IMR-90 (cell line): ENCODE results near the gene CDK11A. TPM values are rescaled to one million over a fixed set of nuclear protein-coding genes. Genes with fewer than 3 reads are reported as not detected.

Experiments used
- ATAC-seq: fragments of 200-7000 bp; cut with Tn5 transposase; 2 replicates; pipeline ENCODE4 v1.9.1; 2020; ENCODE audit warnings: low read depth, mild to moderate bottlenecking, moderate library complexity
- BruUV-seq: library from RNA; stranded (reverse); fragments of 400-500 nt; replicated peaks from 2 replicates; lab custom pipeline; 2021; lab: Mats Ljungman, UMichigan
- CTCF ChIA-PET: fragments of 300-600 bp; formaldehyde crosslinking; extraction: SDS; loops from one replicate; lab custom pipeline; 2021; ENCODE audit warnings: antibody characterized with exemption; lab: Yijun Ruan, JAX
- POLR2A ChIA-PET: fragments of 300-600 bp; sonication (Branson Sonifier 250); formaldehyde crosslinking; loops from one replicate; lab custom pipeline; 2022; ENCODE audit warnings: antibody characterized with exemption; ENCODE audit not compliant: unreplicated experiment; lab: Charles Lee
- DNase-seq: peaks from one replicate; pipeline ENCODE4 v3.0.0; 2013
- H2AFZ ChIP-seq: replicated peaks from 2 replicates; pipeline ENCODE3; 2013; ENCODE audit warnings: low read length, mild to moderate bottlenecking; ENCODE audit not compliant: poor library complexity
- H2AK5ac ChIP-seq: 2 replicates; pipeline ENCODE4 v1.6.1; 2013; ENCODE audit warnings: low read depth, low read length, inconsistent platforms
- H2AK9ac ChIP-seq: replicated peaks from 2 replicates; pipeline ENCODE3; 2013; ENCODE audit warnings: mild to moderate bottlenecking, low read depth, low read length, moderate library complexity; ENCODE audit not compliant: poor library complexity
- H2BK120ac ChIP-seq: 2 replicates; pipeline ENCODE4 v1.6.1; 2013; ENCODE audit warnings: low read depth, low read length, inconsistent platforms
- H2BK15ac ChIP-seq: 3 replicates; pipeline ENCODE4 v1.6.1; 2013; ENCODE audit warnings: low read depth, low read length, inconsistent platforms
- H2BK20ac ChIP-seq: 2 replicates; pipeline ENCODE4 v1.6.1; 2013; ENCODE audit warnings: low read depth, mild to moderate bottlenecking, inconsistent platforms, low read length, moderate library complexity
- H2BK5ac ChIP-seq: 2 replicates; pipeline ENCODE4 v1.6.1; 2013; ENCODE audit warnings: mild to moderate bottlenecking, low read depth, low read length, inconsistent platforms; ENCODE audit not compliant: poor library complexity, severe bottlenecking
- H3K14ac ChIP-seq: replicated peaks from 2 replicates; pipeline ENCODE4 v1.6.1; 2013; ENCODE audit warnings: low read depth, low read length, inconsistent platforms
- H3K18ac ChIP-seq: 2 replicates; pipeline ENCODE4 v1.6.1; 2013; ENCODE audit warnings: low read depth, low read length, control low read depth
- H3K23ac ChIP-seq: 2 replicates; pipeline ENCODE4 v1.6.1; 2013; ENCODE audit warnings: low read depth, low read length, inconsistent platforms
- H3K27ac ChIP-seq: 2 replicates; pipeline ENCODE4 v1.5.1; 2013; ENCODE audit warnings: mild to moderate bottlenecking, control low read depth, low read length; ENCODE audit not compliant: insufficient read depth
- H3K27me3 ChIP-seq: 2 replicates; pipeline ENCODE4 v1.6.1; 2013; ENCODE audit warnings: low read length; ENCODE audit not compliant: control insufficient read depth, insufficient read depth
- H3K36me3 ChIP-seq: 2 replicates; pipeline ENCODE4 v1.6.1; 2013; ENCODE audit warnings: low read length, mixed read lengths; ENCODE audit not compliant: control insufficient read depth, insufficient read depth
- H3K4ac ChIP-seq: 2 replicates; pipeline ENCODE4 v1.6.1; 2013; ENCODE audit warnings: low read depth, low read length, inconsistent platforms
- H3K4me1 ChIP-seq: 2 replicates; pipeline ENCODE4 v1.6.1; 2013; ENCODE audit warnings: low read length, mixed read lengths; ENCODE audit not compliant: control insufficient read depth, insufficient read depth
- H3K4me2 ChIP-seq: 2 replicates; pipeline ENCODE4 v1.6.1; 2013; ENCODE audit warnings: low read depth, mild to moderate bottlenecking, control low read depth, low read length, moderate library complexity
- H3K4me3 ChIP-seq: 2 replicates; pipeline ENCODE4 v1.5.1; 2013; ENCODE audit warnings: low read depth, mild to moderate bottlenecking, control low read depth, low read length, moderate library complexity; ENCODE audit not compliant: insufficient read depth
- H3K56ac ChIP-seq: 2 replicates; pipeline ENCODE4 v1.6.1; 2013; ENCODE audit warnings: low read length, inconsistent platforms; ENCODE audit not compliant: insufficient read depth; ENCODE audit errors: extremely low read depth
- H3K79me1 ChIP-seq, 2 experiments: 2 replicates each; pipeline ENCODE4 v1.6.1; 2013; ENCODE audit warnings: low read length in 2 of 2, inconsistent platforms in 1 of 2, low read depth in 1 of 2
- H3K9ac ChIP-seq: 2 replicates; pipeline ENCODE4 v1.6.1; 2013; ENCODE audit warnings: low read depth, low read length, control low read depth
- H3K9me1 ChIP-seq: 2 replicates; pipeline ENCODE4 v1.6.1; 2013; ENCODE audit warnings: low read length, inconsistent platforms; ENCODE audit not compliant: insufficient read depth
- H3K9me3 ChIP-seq: 2 replicates; pipeline ENCODE4 v1.6.1; 2013; ENCODE audit warnings: low read length; ENCODE audit not compliant: control insufficient read depth, insufficient read depth
- H4K20me1 ChIP-seq: 2 replicates; pipeline ENCODE4 v1.6.1; 2013; ENCODE audit warnings: low read length, inconsistent platforms; ENCODE audit not compliant: insufficient read depth
- H4K5ac ChIP-seq: 2 replicates; pipeline ENCODE4 v1.6.1; 2013; ENCODE audit warnings: mild to moderate bottlenecking, low read depth, low read length, control low read depth
- H4K8ac ChIP-seq, 2 experiments: 2 replicates each; pipeline ENCODE4 v1.6.1; 2013; ENCODE audit warnings: low read depth in 2 of 2, low read length in 2 of 2, control low read depth in 1 of 2, inconsistent platforms in 1 of 2
- H4K91ac ChIP-seq: 2 replicates; pipeline ENCODE4 v1.6.1; 2013; ENCODE audit warnings: low read depth, low read length, inconsistent platforms; ENCODE audit not compliant: insufficient read depth
- BHLHE40 ChIP-seq: fragments of 150-350 bp; IDR thresholded peaks from 2 replicates; pipeline ENCODE4 v1.6.1; 2016; ENCODE audit warnings: mild to moderate bottlenecking, low read depth, low read length
- CEBPB ChIP-seq: IDR thresholded peaks from 2 replicates; pipeline ENCODE4 v1.6.1; 2012; ENCODE audit warnings: low read depth, low read length, improper control_type of control experiment
- CHD1 ChIP-seq: IDR thresholded peaks from 2 replicates; pipeline ENCODE4 v1.6.1; 2012; ENCODE audit warnings: low read depth, low read length, improper control_type of control experiment
- CTCF ChIP-seq: conservative IDR thresholded peaks from 2 replicates; pipeline ENCODE4 v1.5.1; 2012; ENCODE audit warnings: mild to moderate bottlenecking, low read depth, low read length, improper control_type of control experiment
- FOS ChIP-seq: fragments of 150-350 bp; IDR thresholded peaks from 2 replicates; pipeline ENCODE4 v1.6.1; 2016; ENCODE audit warnings: low read depth, low read length
- MAFK ChIP-seq: IDR thresholded peaks from 2 replicates; pipeline ENCODE4 v1.6.1; 2012; ENCODE audit warnings: low read depth, low read length, improper control_type of control experiment
- MAZ ChIP-seq: IDR thresholded peaks from 2 replicates; pipeline ENCODE4 v1.6.1; 2012; ENCODE audit warnings: low read depth, mild to moderate bottlenecking, low read length, improper control_type of control experiment, moderate library complexity, borderline replicate concordance
- MXI1 ChIP-seq: IDR thresholded peaks from 2 replicates; pipeline ENCODE4 v1.6.1; 2012; ENCODE audit warnings: low read depth, mild to moderate bottlenecking, low read length, moderate library complexity, borderline replicate concordance
- NFE2L2 ChIP-seq: fragments of 150-350 bp; IDR thresholded peaks from 2 replicates; pipeline ENCODE4 v1.6.1; 2016; ENCODE audit warnings: low read depth, mild to moderate bottlenecking, low read length
- RAD21 ChIP-seq: IDR thresholded peaks from 2 replicates; pipeline ENCODE4 v1.6.1; 2012; ENCODE audit warnings: low read length, improper control_type of control experiment
- RCOR1 ChIP-seq: IDR thresholded peaks from 2 replicates; pipeline ENCODE4 v1.6.1; 2012; ENCODE audit warnings: mild to moderate bottlenecking, low read length, improper control_type of control experiment; ENCODE audit not compliant: insufficient replicate concordance
- RFX5 ChIP-seq: IDR thresholded peaks from 2 replicates; pipeline ENCODE4 v1.8.0; 2012; ENCODE audit warnings: low read depth, mild to moderate bottlenecking, low read length, moderate library complexity
- SMC3 ChIP-seq: fragments of 150-350 bp; IDR thresholded peaks from 2 replicates; pipeline ENCODE4 v1.6.1; 2016; ENCODE audit warnings: low read depth, mild to moderate bottlenecking, antibody characterized with exemption, low read length, moderate library complexity
- USF2 ChIP-seq: fragments of 150-350 bp; IDR thresholded peaks from 2 replicates; pipeline ENCODE4 v1.6.1; 2017; ENCODE audit warnings: mild to moderate bottlenecking, antibody characterized with exemption, low read length, low read depth
- WGBS, 2 experiments: methylation state at CpG; one replicate each; pipeline versions ENCODE4 v1.1.5 to v1.1.7; 2013; ENCODE audit warnings: missing lambda C conversion rate in 2 of 2; ENCODE audit not compliant: insufficient read length in 1 of 2; ENCODE audit errors: extremely low coverage in 2 of 2; 5-methylcytosine and 5-hydroxymethylcytosine counted together
- dilution Hi-C: fragments of 300-500 bp; cut with HindIII; formaldehyde crosslinking; loops from one replicate; pipeline ENCODE4 v1.14.3; 2018; ENCODE audit warnings: low sequenced_read_pairs; ENCODE audit not compliant: unreplicated experiment
- in situ Hi-C: fragments of 300-500 bp; cut with MboI; formaldehyde crosslinking; loops from 3 replicates; pipeline ENCODE4 v1.14.3; 2019; ENCODE audit warnings: low sequenced_read_pairs, inconsistent platforms, mixed read lengths
- intact Hi-C: fragments of 100-400 bp; cut with micrococcal nuclease; formaldehyde crosslinking; loops from 2 replicates; pipeline ENCODE4 v1.10.0; 2022
- polyA plus RNA-seq, 3 experiments: library from polyadenylated mRNA; depleted of rRNA; stranded (reverse); fragments of >200 nt; gene quantifications; 2 replicates each; pipeline ENCODE4 v1.2.3, GENCODE V29; 2012; ENCODE audit warnings: low replicate concordance in 1 of 3
- total RNA-seq: library from RNA; depleted of rRNA; stranded (reverse); fragments of >200 nt; gene quantifications from 2 replicates; pipeline ENCODE4 v1.2.3, GENCODE V29; 2012

The CDK11A gene
- total and polyA plus RNA-seq, 2 of the 4 experiments (the other 2 are of a cell fraction): 1.8 to 20.0 TPM

- Histone ChIP-seq H3K4me1 (no peaks in the 10 kb centered on the region), H3K27me3 (no peaks in the 10 kb centered on the region), H3K18ac (no peak overlapping the region), H2AFZ (no peak overlapping the region), H3K4ac (no peak overlapping the region), H3K27ac (no peak overlapping the region), H2BK5ac (no peak overlapping the region), H2BK20ac (no peak overlapping the region), H4K20me1 (no peaks in the 10 kb centered on the region), H3K9me3 (no peaks in the 10 kb centered on the region), H3K9ac (no peak overlapping the region), H3K23ac (no peak overlapping the region), H4K5ac (no peak overlapping the region), H2AK9ac (no peak overlapping the region), H3K14ac (no peak overlapping the region), H3K9me1 (no peaks in the 10 kb centered on the region), H4K91ac (no peak overlapping the region), H3K56ac (no peak overlapping the region), H2BK120ac (no peak overlapping the region), H3K79me1 (0 out of 4 replicates have a peak, but pooled peaks cover 0 to 4% of the 10 kb centered on the region in 2 experiments), H2BK15ac (no peak overlapping the region), H3K4me2 (no peak overlapping the region), H2AK5ac (no peak overlapping the region), H3K36me3 (peaks cover 13% of the 10 kb centered on the region), H3K4me3 (no peak overlapping the region), H4K8ac (no peak overlapping the region)
- ChIA-PET POLR2A (no interaction called here), CTCF (no interaction called here)
- in situ Hi-C loops: no loop called here
- BruUV-seq: no TSS peak
- ATAC-seq (no peak), DNase-seq (no peak)
- dilution Hi-C loops: no loop called here
- WGBS, 2 experiments: no CpG with 5 or more reads among the region's 7 CpGs
- TF ChIP-seq CTCF: no peak
- TF ChIP-seq SMC3: no peak
- TF ChIP-seq RCOR1: no peak
- no peak for TF ChIP-seq USF2
- no peak for TF ChIP-seq RAD21
- TF ChIP-seq MAZ: no peak
- TF ChIP-seq RFX5: no peak
- no peak for TF ChIP-seq FOS
- no peak for TF ChIP-seq NFE2L2
- TF ChIP-seq BHLHE40: no peak
- TF ChIP-seq MXI1: no peak
- TF ChIP-seq CHD1: no peak
- TF ChIP-seq MAFK: no peak
- no peak for TF ChIP-seq CEBPB
- intact Hi-C loops: no loop called here
These were observed 3.0 kb downstream of the CDK11A start for GRCh38 chr1:1721201-1721600.
